Diencephalon (tissue), 1 donor: ENCODE data around the gene VDR. TPM values are rescaled to one million over a fixed set of nuclear protein-coding genes. Genes with fewer than 3 reads are reported as not detected.

Experiments
- total RNA-seq: library from RNA; depleted of rRNA; stranded (reverse); fragments of >200 nt; gene quantifications from one replicate; pipeline ENCODE4 v1.2.3, GENCODE V29; 2014

Gene VDR
- total RNA-seq, result 0.23 TPM

GRCh38 chr12:47904713-47905709 is at the start of gene VDR:
Gene VDR, minus strand, starts transcription at chr12:47904994. Its CDS starts 25,881 bp downstream, at chr12:47879113.

GRCh38 chr12:47819896-47820630 is 84.7 kb downstream of the VDR start, which contains the start of gene HDAC7:
Gene HDAC7, minus strand, starts transcription at chr12:47819903. Its CDS starts 118 bp downstream, at chr12:47819785.

Other genes with a start within 250 kb of the VDR start
- 36.7 TPM for gene RPAP3, start 199.0 kb downstream of the VDR start, total RNA-seq
- gene ENDOU, start 179.5 kb downstream of the VDR start, total RNA-seq, result not detected
- 16.6 TPM for gene RAPGEF3, start 146.1 kb downstream of the VDR start, total RNA-seq
- gene SLC48A1, start 131.8 kb downstream of the VDR start, total RNA-seq, result 21.0 TPM
- 6.5 TPM for gene HDAC7, start 85.1 kb downstream of the VDR start, total RNA-seq
- gene TMEM106C, start 58.6 kb upstream of the VDR start, total RNA-seq, result 92.5 TPM
- 2.5 TPM for gene COL2A1, start 99.5 kb upstream of the VDR start, total RNA-seq
- gene SENP1, start 201.1 kb upstream of the VDR start, total RNA-seq, result 28.6 TPM
- 114 TPM for gene PFKM, start 214.4 kb upstream of the VDR start, total RNA-seq